Kidney epithelial cell (primary cell): Measurements from ENCODE around the gene SLC35F3. TPM values are rescaled to one million over a fixed set of nuclear protein-coding genes. Genes with fewer than 3 reads are reported as not detected.
"Not testable (repeated sequence)": the region's sequence is repeated elsewhere in the genome, so short reads cannot be mapped to it uniquely, and the experiment has no call there.

Experiments
- DNase-seq: peaks from one replicate; pipeline ENCODE4 v3.0.0-alpha.2; 2010; ENCODE audit warnings: low read depth
- H3K27me3 ChIP-seq: 2 replicates; pipeline ENCODE4 v1.6.0; 2011; ENCODE audit warnings: low read length; ENCODE audit not compliant: control insufficient read depth, insufficient read depth
- H3K36me3 ChIP-seq: 2 replicates; pipeline ENCODE4 v1.5.1; 2011; ENCODE audit warnings: low read length; ENCODE audit not compliant: control insufficient read depth, insufficient read depth
- H3K4me3 ChIP-seq: 2 replicates; pipeline ENCODE4 v1.5.1; 2011; ENCODE audit warnings: low read depth, mild to moderate bottlenecking, control low read depth, low read length
- total RNA-seq: library from RNA; depleted of rRNA; stranded (reverse); fragments of >200 nt; gene quantifications from 2 replicates; pipeline ENCODE4 v1.2.3, GENCODE V29; 2015
- TF ChIP-seq, protein P1 (sequence below): IDR thresholded peaks from 2 replicates; pipeline ENCODE4 v1.5.1; 2011; ENCODE audit warnings: mild to moderate bottlenecking, moderate library complexity, low read length, control low read depth, inconsistent platforms; ENCODE audit not compliant: insufficient read depth, poor library complexity, severe bottlenecking

The SLC35F3 gene
- total RNA-seq, 1 donor from 2014 or later: 1.1 TPM

DNA sequence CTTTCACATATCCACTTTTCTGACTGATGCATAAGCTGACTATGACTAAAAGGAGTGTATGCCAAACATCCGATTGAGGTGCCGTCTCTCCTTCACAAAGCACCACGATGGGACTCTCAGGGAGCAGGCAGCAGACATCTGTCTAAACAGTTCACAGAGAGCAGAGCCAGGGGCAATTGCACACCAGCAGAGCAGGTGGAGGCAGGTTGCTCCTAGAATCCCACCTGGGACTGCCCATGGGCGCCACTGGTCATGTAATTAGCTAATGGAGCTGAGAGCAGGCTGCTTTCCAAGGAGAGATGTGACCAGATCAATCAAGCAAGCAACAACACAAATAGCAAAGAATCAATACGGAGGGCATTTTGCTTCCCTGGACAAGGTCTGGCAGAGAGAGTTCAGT is 438.3 kb downstream of the SLC35F3 start:
- Histone ChIP-seq H3K4me3 (no peak overlapping the region), H3K27me3 (no peaks in the 10 kb centered on the region), H3K36me3 (no peaks in the 10 kb centered on the region)
- DNase-seq: no peak
- TF ChIP-seq, protein P1, sequence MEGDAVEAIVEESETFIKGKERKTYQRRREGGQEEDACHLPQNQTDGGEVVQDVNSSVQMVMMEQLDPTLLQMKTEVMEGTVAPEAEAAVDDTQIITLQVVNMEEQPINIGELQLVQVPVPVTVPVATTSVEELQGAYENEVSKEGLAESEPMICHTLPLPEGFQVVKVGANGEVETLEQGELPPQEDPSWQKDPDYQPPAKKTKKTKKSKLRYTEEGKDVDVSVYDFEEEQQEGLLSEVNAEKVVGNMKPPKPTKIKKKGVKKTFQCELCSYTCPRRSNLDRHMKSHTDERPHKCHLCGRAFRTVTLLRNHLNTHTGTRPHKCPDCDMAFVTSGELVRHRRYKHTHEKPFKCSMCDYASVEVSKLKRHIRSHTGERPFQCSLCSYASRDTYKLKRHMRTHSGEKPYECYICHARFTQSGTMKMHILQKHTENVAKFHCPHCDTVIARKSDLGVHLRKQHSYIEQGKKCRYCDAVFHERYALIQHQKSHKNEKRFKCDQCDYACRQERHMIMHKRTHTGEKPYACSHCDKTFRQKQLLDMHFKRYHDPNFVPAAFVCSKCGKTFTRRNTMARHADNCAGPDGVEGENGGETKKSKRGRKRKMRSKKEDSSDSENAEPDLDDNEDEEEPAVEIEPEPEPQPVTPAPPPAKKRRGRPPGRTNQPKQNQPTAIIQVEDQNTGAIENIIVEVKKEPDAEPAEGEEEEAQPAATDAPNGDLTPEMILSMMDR: no peak

DNA sequence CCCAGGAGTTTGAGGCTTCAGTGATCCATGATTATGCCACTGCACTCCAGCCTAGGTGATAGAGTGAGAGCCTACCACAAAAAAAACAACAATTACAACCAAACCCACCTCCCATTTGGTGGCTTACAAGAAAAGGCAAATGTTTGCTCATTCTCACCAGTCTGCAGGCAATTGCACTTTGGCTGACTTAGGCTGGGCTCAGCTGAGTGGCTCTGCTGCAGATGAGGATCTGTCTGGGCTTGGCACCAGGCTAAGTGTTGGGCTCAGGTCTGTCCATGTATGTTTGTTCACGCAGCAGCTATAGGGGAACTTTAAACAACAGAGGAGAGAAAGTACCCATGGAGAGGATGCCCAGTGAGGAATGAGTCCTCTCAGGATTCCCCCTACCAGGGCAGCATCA is 440.8 kb downstream of the SLC35F3 start:
- no peak for DNase-seq
- TF ChIP-seq, protein P1: no peak
- Histone ChIP-seq H3K4me3 (no peak overlapping the region), H3K27me3 (no peaks in the 10 kb centered on the region), H3K36me3 (no peaks in the 10 kb centered on the region)

DNA sequence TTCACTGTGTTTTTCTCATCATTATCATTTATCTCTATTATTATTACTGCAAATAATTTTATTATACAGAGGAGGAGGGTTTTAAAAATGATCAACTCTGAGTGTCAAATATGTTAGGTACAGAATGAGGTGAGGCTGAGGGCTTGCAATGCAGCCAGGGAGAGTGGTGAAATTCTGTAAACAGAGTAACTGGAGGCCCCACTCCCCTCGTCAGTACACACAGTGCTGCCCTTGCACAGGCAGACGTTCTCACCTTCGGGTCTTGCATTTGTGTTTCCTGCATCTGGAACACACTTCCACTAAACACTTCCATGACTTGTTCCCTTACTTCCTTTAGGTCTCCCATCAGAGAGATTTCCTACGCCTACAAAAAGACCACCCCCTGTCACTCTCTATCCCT is 444.5 kb downstream of the SLC35F3 start:
- TF ChIP-seq, protein P1: no peak
- H3K4me3 ChIP-seq: no peak overlapping the region
- no peaks in the 10 kb centered on the region for H3K36me3 ChIP-seq
- no peak for DNase-seq
- no peaks in the 10 kb centered on the region for H3K27me3 ChIP-seq

DNA sequence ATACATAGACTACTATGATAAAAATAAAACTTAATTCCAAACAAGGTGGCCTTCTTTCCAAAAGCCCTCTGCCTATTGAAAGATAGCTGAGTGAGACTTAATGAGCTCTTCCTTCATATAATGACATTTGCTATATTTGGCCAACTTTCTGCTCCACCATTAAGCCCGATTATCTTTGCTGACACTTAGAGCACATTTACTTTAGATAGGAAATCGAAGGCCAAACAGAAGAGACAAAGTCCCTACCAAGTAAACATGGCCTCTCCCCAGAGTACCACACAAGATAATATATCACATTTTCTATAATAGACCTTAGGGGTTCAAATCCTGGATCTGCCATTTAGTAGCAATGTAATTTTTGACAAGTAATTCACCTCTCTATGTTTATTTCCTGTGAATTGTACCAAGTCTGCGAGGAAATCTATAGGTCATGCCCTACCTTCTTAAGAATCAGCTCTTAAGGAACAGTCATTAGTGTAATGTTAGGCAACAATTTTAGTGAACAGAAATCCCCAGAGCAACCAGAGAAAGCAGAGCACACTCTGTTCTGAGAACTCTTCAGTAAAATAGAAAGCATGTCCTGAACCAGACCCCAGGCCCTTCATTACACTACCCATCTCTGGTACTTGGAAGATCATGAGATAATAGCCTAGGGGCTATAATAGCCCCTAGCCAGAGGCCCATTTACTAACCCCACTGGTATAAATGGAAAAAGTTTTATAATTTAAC is 451.5 kb downstream of the SLC35F3 start:
- TF ChIP-seq, protein P1: no peak
- DNase-seq: no peak
- Histone ChIP-seq H3K27me3 (no peaks in the 10 kb centered on the region), H3K36me3 (no peaks in the 10 kb centered on the region), H3K4me3 (no peak overlapping the region)

DNA sequence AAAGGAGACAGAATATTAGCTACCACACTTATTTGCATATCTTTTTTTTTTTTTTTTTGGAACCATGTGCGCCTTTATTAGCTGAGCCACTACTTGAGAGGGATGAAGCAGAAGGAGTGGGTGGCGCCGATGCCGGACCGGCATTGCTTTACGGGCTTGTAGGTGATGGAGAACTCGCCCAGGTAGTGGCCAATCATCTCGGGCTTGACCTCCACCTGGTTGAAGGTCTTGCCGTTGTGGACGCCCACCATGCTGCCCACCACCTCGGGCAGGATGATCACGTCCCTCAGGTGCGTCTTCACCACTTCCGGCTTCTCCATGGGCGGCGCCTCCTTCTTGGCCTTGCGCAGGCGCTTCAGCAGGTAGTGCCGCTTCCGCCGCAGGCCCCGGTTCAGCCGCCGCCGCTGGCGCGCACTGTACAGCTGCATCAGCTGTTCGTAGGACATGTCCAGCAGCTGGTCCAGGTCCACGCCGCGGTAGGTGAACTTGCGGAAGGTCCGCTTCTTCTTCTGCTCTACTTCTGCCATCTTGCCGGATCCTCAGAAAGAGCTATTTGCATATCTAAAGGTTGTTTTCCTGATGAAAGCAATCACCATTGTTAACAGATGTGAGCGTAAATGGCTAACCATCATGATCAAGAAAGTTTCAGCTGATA is 452.3 kb downstream of the SLC35F3 start:
- not testable (repeated sequence) for H3K27me3 ChIP-seq, DNase-seq, H3K36me3 ChIP-seq
- peak overlapping the region; percentile 51 for H3K4me3 ChIP-seq

DNA sequence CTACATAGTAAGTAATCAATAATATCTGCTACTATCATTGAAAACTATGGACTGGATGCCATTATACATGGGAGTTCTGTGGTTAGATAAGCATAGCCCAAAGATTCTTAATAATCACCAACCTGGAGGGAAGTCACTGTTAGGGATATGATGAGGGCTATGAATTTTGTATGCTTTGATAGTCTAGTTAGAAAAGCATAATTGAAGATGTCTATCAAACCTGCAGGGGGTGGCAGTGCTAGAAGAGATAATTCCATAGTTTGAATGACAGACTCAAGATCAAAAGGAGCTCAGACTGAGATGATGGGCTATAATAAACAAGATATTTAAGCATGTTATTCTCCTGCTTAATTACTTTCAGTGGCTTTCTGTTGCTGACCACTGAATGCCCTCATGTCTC is 453.4 kb downstream of the SLC35F3 start:
- TF ChIP-seq, protein P1: no peak
- Histone ChIP-seq H3K36me3 (no peaks in the 10 kb centered on the region), H3K27me3 (no peaks in the 10 kb centered on the region), H3K4me3 (no peak overlapping the region)
- DNase-seq: no peak
